Right kidney (tissue), 1 donor: ENCODE results near the gene MAPK12.

Source experiments
- DNase-seq: peaks from one replicate; pipeline ENCODE4 v3.0.0-alpha.2; 2016

Gene MAPK12

GRCh38 chr22:50232481-50233151 is 28.9 kb downstream of the MAPK12 start:
- DNase-seq, result no peak

GRCh38 chr22:50229370-50229769 is 32.1 kb downstream of the MAPK12 start:
- DNase-seq, result no peak

GRCh38 chr22:50228366-50228765 is 33.1 kb downstream of the MAPK12 start:
- DNase-seq, result no peak

- DNase-seq, result no peak
Measured at GRCh38 chr22:50227579-50228215, 33.8 kb downstream of the MAPK12 start.

- no peak for DNase-seq
Measured at GRCh38 chr22:50226875-50227165, 34.7 kb downstream of the MAPK12 start.

DNA sequence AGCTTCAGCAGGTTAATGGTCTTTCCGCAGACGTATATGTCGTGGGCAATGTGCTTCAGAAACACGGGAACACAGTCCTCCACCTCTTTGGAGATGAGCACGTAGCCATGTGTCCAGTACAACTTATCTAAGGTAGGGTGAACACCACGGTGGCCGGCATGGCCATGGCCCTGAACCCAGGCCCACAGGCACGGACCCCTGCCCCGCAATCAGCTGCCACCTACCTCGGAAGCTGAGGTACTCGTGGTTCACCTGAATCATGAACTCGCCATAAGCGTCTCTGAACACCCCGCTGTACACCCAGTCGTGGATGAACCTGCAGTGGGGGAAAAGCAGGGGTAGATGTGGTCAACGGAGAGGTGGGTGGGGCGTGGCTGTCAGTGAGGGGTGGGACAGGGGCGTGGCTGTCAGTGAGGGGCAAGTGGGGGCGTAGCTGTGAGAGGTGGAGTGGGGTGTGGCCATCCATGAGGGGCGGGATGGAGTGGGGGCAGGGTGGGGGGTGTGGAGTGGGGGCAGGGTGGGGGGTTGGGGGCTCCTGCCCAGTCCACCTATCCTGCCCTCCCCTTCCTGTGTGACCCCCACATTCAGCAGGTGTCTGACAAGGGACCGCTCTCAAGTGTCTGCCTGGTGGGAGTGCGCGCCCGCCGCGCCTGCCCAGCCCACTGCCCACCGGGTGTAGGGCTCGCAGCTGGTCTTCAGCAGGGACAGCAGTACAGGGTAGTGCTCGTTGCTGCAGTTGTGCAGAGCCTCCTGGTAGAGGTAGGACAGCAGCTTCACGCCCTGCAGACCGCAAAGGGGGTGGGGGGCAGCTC is 35.2 kb downstream of the MAPK12 start:
- DNase-seq, result no peak

DNA sequence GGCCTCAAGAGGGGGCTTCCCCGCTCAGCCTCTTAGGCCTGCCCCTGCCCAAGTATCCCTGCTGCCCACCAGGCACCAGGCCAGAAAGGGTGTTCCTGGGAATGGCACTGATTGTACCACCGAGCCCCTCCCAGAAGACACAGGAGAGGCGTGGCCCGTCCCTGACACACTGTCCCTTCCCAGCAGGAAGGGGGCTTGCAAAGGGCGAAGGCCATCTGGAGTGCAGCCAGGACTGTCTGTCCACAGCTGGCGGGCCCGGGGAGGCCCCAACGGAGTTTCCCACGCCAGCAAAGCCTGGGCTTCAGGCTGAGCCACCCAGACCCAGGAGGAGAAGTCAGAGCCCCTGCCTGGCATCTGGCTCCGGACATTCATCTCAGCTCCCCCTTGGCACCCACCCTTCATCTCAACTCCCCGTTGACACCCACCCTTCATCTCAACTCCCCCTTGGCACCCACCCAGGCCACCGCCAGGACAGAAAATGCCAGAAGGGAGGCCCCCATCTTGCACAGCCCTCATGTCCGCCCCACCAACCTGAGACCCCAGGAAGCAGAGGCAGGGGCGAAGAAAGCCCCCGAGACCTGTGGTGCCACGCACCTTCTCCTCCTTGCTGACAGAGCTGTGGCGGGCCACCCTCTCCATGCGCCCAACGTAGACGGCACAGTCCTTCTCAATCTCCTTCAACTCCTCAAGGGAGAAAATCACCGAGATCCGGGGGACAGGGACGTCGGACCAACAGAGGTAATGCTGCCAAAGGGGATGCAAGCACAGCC is 36.1 kb downstream of the MAPK12 start:
- no peak for DNase-seq

- no peak for DNase-seq
Measured at GRCh38 chr22:50224071-50224470, 37.4 kb downstream of the MAPK12 start.

GRCh38 chr22:50222508-50222907 is 39.0 kb downstream of the MAPK12 start:
- no peak for DNase-seq

- no peak for DNase-seq
Measured at GRCh38 chr22:50221410-50222300, 39.8 kb downstream of the MAPK12 start.

DNA sequence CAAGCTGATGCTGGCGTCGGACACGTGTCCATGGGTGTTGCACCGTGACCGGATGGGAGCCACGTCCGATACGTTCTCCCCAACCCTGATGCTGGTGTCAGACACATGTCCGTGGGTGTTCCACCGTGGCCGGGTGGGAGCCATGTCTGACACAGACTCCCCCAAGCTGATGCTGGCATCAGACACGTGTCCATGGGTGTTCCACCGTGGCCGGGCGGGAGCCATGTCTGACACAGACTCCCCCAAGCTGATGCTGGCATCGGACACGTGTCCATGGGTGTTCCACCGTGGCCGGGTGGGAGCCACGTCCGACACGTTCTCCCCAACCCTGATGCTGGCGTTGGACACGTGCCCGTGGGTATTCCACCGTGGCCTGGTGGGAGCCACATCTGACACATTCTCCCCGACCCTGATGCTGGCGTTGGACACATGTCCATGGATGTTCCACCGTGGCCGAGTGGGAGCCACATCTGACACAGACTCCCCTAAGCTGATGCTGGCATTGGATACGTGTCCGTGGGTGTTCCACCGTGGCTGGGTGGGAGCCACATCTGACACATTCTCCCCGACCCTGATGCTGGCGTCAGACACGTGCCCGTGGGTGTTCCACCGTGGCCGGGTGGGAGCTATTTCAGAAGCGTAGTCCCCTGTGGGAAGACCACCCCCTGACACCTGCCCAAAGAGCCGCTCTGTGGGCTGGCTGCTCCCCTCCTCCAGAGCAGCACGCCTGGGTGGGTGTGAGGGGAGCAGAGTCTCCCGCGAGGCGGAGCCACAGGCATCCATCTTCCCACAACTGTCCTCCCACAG is 40.7 kb downstream of the MAPK12 start:
- DNase-seq, result no peak

- DNase-seq, result no peak
Measured at GRCh38 chr22:50219800-50220602, 41.5 kb downstream of the MAPK12 start.

DNA sequence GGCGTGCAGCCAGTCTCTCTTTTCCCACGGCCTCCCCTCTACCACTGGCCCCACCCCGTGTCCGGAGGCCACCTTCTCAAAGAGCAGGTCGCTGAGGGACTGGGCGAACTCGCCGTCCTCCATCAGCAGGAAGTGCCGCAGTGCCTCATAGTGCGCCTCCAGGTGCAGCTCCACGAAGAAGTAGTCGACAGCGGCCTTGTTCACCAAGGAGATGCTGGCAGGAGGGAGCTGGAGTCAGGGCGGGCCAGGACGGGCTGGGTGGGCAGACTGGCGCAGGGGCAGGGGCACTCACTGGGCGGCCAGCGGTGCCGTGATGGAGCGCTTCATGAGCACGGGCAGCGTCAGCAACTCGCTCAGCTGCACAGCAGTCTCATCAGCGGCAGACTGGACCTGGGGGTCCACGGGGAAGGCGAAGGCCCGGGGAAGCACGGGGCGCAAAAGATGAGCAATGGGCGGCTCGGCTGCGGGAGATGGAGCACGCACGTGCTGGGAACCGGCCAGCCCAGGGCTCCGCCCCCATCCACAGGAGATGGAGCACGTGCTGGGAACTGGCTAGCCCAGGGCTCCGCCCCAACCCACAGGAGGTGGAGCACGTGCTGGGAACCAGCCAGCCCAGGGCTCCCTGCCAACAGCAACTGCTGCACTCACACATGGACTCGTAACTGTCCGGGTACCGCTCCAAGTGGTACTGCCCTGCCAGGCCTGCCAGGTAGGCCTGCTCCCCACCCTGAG is 42.3 kb downstream of the MAPK12 start:
- DNase-seq, result no peak

GRCh38 chr22:50218153-50218995 is 43.1 kb downstream of the MAPK12 start:
- no peak for DNase-seq

GRCh38 chr22:50217543-50218152 is 43.8 kb downstream of the MAPK12 start:
- no peak for DNase-seq

DNA sequence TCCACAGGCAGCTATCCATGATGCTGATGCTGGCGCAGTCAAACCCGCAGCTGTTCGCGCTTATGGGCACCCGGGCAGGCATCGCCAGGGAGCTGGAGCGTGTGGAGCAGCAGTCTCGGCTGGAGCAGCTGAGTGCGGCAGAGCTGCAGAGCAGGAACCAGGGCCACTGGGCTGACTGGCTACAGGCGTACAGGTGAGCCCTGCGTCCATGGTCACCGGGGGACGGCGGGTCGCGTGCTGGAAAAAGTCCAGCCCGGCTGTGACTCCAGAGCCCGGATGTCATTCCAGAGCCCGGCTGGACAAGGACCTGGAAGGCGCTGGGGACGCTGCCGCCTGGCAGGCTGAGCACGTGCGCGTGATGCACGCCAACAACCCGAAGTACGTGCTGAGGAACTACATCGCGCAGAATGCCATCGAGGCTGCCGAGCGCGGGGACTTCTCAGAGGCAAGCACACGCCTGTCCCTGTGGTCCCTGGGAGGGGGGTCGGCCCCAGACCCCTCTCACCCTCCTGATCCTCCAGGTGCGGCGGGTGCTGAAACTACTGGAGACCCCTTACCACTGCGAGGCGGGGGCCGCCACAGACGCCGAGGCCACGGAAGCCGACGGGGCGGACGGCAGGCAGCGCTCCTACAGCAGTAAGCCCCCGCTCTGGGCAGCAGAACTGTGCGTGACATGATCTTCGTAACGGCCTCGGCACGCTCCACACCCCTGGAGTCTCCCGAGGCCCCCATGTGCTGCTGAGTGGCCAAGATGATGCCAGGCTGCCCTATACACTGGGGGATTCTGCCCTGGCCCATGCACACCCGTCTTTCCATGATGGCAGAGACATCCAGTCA is 44.6 kb downstream of the MAPK12 start:
- DNase-seq, result no peak
